HEK293 (cell line): ENCODE data around the gene THYN1.

ENCODE experiments used
- CTCF ChIA-PET: fragments of 350-600 bp; formaldehyde crosslinking; extraction: SDS; loops from one replicate; lab custom pipeline; 2021; ENCODE audit warnings: antibody characterized with exemption; lab: Yijun Ruan, JAX
- POLR2A ChIA-PET: fragments of 300-600 bp; formaldehyde crosslinking; extraction: SDS; loops from one replicate; lab custom pipeline; 2020; ENCODE audit warnings: antibody characterized with exemption, inconsistent platforms; lab: Yijun Ruan, JAX
- H3K27ac ChIP-seq: fragments of 200-500 bp; sonication (Bioruptor generic); 2 replicates; pipeline ENCODE4 v1.5.1; 2014; ENCODE audit warnings: low read depth, low read length, control low read depth, inconsistent platforms; ENCODE audit errors: extremely low read depth
- H3K36me3 ChIP-seq, 2 experiments: fragments of 200-500 bp in 1 of 2; sonication (Bioruptor generic) in 1 of 2; 1 replicate in 1 of 2; 2 replicates in 1 of 2; pipeline ENCODE4 v1.5.1; 2014 to 2017; ENCODE audit warnings: inconsistent platforms in 2 of 2, low read length in 2 of 2; ENCODE audit not compliant: control insufficient read depth in 2 of 2, insufficient read depth in 1 of 2
- H3K4me1 ChIP-seq: fragments of 200-500 bp; sonication (Bioruptor generic); 2 replicates; pipeline ENCODE4 v1.5.1; 2014; ENCODE audit warnings: mild to moderate bottlenecking, low read length, inconsistent platforms; ENCODE audit not compliant: control insufficient read depth, insufficient read depth
- H3K4me3 ChIP-seq: 2 replicates; pipeline ENCODE4 v1.5.1; 2011; ENCODE audit warnings: low read depth, mild to moderate bottlenecking, control low read depth, low read length, moderate library complexity
- H3K9me3 ChIP-seq: fragments of 200-500 bp; sonication (Bioruptor generic); 2 replicates; pipeline ENCODE4 v1.5.1; 2014; ENCODE audit warnings: low read depth, low read length, inconsistent platforms; ENCODE audit not compliant: control insufficient read depth, insufficient read depth
- GFI1B ChIP-seq: fragments of 450-650 bp; formaldehyde crosslinking; IDR thresholded peaks from 2 replicates; pipeline ENCODE4 v1.5.1; 2016; ENCODE audit warnings: missing biosample characterization, missing genetic modification characterization
- HOXA7 ChIP-seq: sonication (generic); formaldehyde crosslinking; IDR thresholded peaks from 2 replicates; pipeline ENCODE4 v1.8.1; 2022; ENCODE audit warnings: missing genetic modification reagents, borderline replicate concordance
- INSM2 ChIP-seq: fragments of 450-650 bp; formaldehyde crosslinking; IDR thresholded peaks from 2 replicates; pipeline ENCODE4 v1.5.1; 2016; ENCODE audit warnings: missing biosample characterization, missing genetic modification characterization
- KLF16 ChIP-seq: fragments of 450-650 bp; formaldehyde crosslinking; IDR thresholded peaks from 2 replicates; pipeline ENCODE4 v1.5.1; 2017; ENCODE audit warnings: missing biosample characterization, missing genetic modification characterization
- KLF17 ChIP-seq: fragments of 450-650 bp; formaldehyde crosslinking; IDR thresholded peaks from 2 replicates; pipeline ENCODE4 v1.5.1; 2016; ENCODE audit warnings: missing biosample characterization, missing genetic modification characterization
- KLF7 ChIP-seq: fragments of 450-650 bp; formaldehyde crosslinking; IDR thresholded peaks from 2 replicates; pipeline ENCODE4 v1.5.1; 2016; ENCODE audit warnings: missing biosample characterization, missing genetic modification characterization, borderline replicate concordance
- KLF9 ChIP-seq: fragments of 450-650 bp; formaldehyde crosslinking; IDR thresholded peaks from 2 replicates; pipeline ENCODE4 v1.5.1; 2016; ENCODE audit warnings: missing biosample characterization, missing genetic modification characterization, low read depth
- SALL2 ChIP-seq: fragments of 450-650 bp; formaldehyde crosslinking; IDR thresholded peaks from 2 replicates; pipeline ENCODE4 v1.5.0; 2017; ENCODE audit warnings: missing biosample characterization, mild to moderate bottlenecking, missing genetic modification characterization, borderline replicate concordance
- ZFHX2 ChIP-seq: fragments of 450-650 bp; formaldehyde crosslinking; conservative IDR thresholded peaks from 2 replicates; pipeline ENCODE4 v1.5.1; 2016; ENCODE audit warnings: missing biosample characterization, missing genetic modification characterization
- ZFP69B ChIP-seq: fragments of 450-650 bp; formaldehyde crosslinking; IDR thresholded peaks from 2 replicates; pipeline ENCODE4 v1.5.1; 2016; ENCODE audit warnings: missing biosample characterization, missing genetic modification characterization
- ZNF214 ChIP-seq: fragments of 450-650 bp; formaldehyde crosslinking; IDR thresholded peaks from 2 replicates; pipeline ENCODE4 v1.5.1; 2017; ENCODE audit warnings: missing biosample characterization, mild to moderate bottlenecking, missing genetic modification characterization, borderline replicate concordance
- ZNF223 ChIP-seq: fragments of 450-650 bp; formaldehyde crosslinking; IDR thresholded peaks from 2 replicates; pipeline ENCODE4 v1.5.1; 2016; ENCODE audit warnings: missing biosample characterization, missing genetic modification characterization
- ZNF248 ChIP-seq: fragments of 450-650 bp; formaldehyde crosslinking; IDR thresholded peaks from 2 replicates; pipeline ENCODE4 v1.5.1; 2017; ENCODE audit warnings: missing biosample characterization, missing genetic modification characterization
- ZNF302 ChIP-seq: fragments of 450-650 bp; formaldehyde crosslinking; IDR thresholded peaks from 2 replicates; pipeline ENCODE4 v1.5.1; 2016; ENCODE audit warnings: missing biosample characterization, missing genetic modification characterization, low read depth
- ZNF37A ChIP-seq: fragments of 450-650 bp; IDR thresholded peaks from 2 replicates; pipeline ENCODE4 v1.5.1; 2018; ENCODE audit warnings: missing biosample characterization, missing genetic modification characterization
- ZNF416 ChIP-seq: fragments of 450-650 bp; formaldehyde crosslinking; IDR thresholded peaks from 2 replicates; pipeline ENCODE4 v1.5.1; 2016; ENCODE audit warnings: missing biosample characterization, missing genetic modification characterization
- ZNF549 ChIP-seq: fragments of 450-650 bp; IDR thresholded peaks from 2 replicates; pipeline ENCODE4 v1.5.1; 2018; ENCODE audit warnings: missing biosample characterization, missing genetic modification characterization, mild to moderate bottlenecking, inconsistent platforms, moderate library complexity
- ZNF585B ChIP-seq: fragments of 450-650 bp; formaldehyde crosslinking; IDR thresholded peaks from 2 replicates; pipeline ENCODE4 v1.5.1; 2016; ENCODE audit warnings: missing biosample characterization, missing genetic modification characterization
- ZNF776 ChIP-seq: fragments of 450-650 bp; formaldehyde crosslinking; IDR thresholded peaks from 2 replicates; pipeline ENCODE4 v1.5.0; 2017; ENCODE audit warnings: missing biosample characterization, missing genetic modification characterization, borderline replicate concordance
- TF ChIP-seq, protein P1 (sequence below): fragments of 450-650 bp; formaldehyde crosslinking; IDR thresholded peaks from 2 replicates; pipeline ENCODE4 v1.5.1; 2016; ENCODE audit warnings: missing biosample characterization, missing genetic modification characterization
- TF ChIP-seq, protein P2 (sequence below): fragments of 450-650 bp; formaldehyde crosslinking; IDR thresholded peaks from 2 replicates; pipeline ENCODE4 v1.5.1; 2017; ENCODE audit warnings: missing biosample characterization, missing genetic modification characterization
- TF ChIP-seq, protein P3 (sequence below): fragments of 450-650 bp; formaldehyde crosslinking; IDR thresholded peaks from 2 replicates; pipeline ENCODE4 v1.5.1; 2016; ENCODE audit warnings: missing biosample characterization, missing genetic modification characterization

Gene THYN1

GRCh38 chr11:134206185-134206584, 47.0 kb downstream of the THYN1 start (continued):
- TF ChIP-seq, protein P1, sequence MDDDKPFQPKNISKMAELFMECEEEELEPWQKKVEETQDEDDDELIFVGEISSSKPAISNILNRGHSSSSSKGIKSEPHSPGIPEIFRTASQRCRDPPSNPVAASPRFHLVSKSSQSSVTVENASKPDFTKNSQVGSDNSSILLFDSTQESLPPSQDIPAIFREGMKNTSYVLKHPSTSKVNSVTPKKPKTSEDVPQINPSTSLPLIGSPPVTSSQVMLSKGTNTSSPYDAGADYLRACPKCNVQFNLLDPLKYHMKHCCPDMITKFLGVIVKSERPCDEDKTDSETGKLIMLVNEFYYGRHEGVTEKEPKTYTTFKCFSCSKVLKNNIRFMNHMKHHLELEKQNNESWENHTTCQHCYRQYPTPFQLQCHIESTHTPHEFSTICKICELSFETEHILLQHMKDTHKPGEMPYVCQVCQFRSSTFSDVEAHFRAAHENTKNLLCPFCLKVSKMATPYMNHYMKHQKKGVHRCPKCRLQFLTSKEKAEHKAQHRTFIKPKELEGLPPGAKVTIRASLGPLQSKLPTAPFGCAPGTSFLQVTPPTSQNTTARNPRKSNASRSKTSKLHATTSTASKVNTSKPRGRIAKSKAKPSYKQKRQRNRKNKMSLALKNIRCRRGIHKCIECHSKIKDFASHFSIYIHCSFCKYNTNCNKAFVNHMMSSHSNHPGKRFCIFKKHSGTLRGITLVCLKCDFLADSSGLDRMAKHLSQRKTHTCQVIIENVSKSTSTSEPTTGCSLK, result no peak
- TF ChIP-seq ZNF248 (tag by site-specific recombination), result no peak
- no peak for TF ChIP-seq KLF16 (tag by site-specific recombination)
- TF ChIP-seq HOXA7, result no peak
- TF ChIP-seq, protein P2, sequence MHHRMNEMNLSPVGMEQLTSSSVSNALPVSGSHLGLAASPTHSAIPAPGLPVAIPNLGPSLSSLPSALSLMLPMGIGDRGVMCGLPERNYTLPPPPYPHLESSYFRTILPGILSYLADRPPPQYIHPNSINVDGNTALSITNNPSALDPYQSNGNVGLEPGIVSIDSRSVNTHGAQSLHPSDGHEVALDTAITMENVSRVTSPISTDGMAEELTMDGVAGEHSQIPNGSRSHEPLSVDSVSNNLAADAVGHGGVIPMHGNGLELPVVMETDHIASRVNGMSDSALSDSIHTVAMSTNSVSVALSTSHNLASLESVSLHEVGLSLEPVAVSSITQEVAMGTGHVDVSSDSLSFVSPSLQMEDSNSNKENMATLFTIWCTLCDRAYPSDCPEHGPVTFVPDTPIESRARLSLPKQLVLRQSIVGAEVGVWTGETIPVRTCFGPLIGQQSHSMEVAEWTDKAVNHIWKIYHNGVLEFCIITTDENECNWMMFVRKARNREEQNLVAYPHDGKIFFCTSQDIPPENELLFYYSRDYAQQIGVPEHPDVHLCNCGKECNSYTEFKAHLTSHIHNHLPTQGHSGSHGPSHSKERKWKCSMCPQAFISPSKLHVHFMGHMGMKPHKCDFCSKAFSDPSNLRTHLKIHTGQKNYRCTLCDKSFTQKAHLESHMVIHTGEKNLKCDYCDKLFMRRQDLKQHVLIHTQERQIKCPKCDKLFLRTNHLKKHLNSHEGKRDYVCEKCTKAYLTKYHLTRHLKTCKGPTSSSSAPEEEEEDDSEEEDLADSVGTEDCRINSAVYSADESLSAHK, result no peak
- TF ChIP-seq GFI1B (tag by site-specific recombination), result no peak

GRCh38 chr11:134205729-134206128, 47.4 kb downstream of the THYN1 start:
- Histone ChIP-seq H3K36me3 (peaks cover 23 to 94% of the 10 kb centered on the region in 2 experiments), H3K4me3 (no peak overlapping the region), H3K9me3 (no peaks in the 10 kb centered on the region), H3K27ac (no peak overlapping the region), H3K4me1 (no peaks in the 10 kb centered on the region)
- POLR2A ChIA-PET, result no interaction called here
- CTCF ChIA-PET, result no interaction called here
- TF ChIP-seq KLF7 (tag by site-specific recombination) (no peak), ZFP69B (tag by site-specific recombination) (no peak), SALL2 (tag by site-specific recombination) (no peak), ZNF214 (tag by site-specific recombination) (no peak), KLF17 (tag by site-specific recombination) (no peak), ZNF416 (tag by site-specific recombination) (no peak), ZNF223 (tag by site-specific recombination) (no peak), ZNF776 (tag by site-specific recombination) (no peak), ZNF37A (no peak), ZNF585B (tag by site-specific recombination) (no peak), KLF9 (no peak), ZFHX2 (no peak), ZNF549 (tag by site-specific recombination) (no peak), INSM2 (tag by site-specific recombination) (no peak), ZNF302 (no peak)
- TF ChIP-seq, protein P3, sequence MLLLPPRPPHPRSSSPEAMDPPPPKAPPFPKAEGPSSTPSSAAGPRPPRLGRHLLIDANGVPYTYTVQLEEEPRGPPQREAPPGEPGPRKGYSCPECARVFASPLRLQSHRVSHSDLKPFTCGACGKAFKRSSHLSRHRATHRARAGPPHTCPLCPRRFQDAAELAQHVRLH (tag by site-specific recombination), result no peak
- TF ChIP-seq, protein P2, result no peak
- TF ChIP-seq, protein P1, result no peak
